ENCODE data around the gene TP53TG5.
A peak's percentile ranks its signal among the peaks of the same experiment; 100 is the strongest.
"Not testable (repeated sequence)": the region's sequence is repeated elsewhere in the genome, so short reads cannot be mapped to it uniquely, and the experiment has no call there.

The TP53TG5 gene

DNA sequence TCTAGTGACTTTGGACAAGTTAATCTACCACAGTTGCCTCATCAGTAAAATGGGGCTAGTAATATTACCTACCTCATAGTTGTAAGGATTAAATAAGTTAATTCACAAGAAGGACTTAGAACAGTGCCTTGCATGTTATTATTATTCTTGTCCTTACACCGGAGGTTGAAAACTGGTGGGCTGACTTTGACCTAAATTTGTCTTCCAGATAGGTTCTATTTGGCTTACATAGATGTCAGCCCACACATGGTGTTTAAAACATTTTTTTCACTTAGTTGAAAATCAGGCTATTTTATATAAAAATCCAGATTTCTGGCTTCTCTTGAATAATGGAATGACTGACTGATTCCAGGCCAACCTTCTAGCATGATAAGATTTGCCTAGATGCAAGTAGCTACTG lies 11.9 kb downstream of the TP53TG5 start:
- no peak for DNase-seq

DNA sequence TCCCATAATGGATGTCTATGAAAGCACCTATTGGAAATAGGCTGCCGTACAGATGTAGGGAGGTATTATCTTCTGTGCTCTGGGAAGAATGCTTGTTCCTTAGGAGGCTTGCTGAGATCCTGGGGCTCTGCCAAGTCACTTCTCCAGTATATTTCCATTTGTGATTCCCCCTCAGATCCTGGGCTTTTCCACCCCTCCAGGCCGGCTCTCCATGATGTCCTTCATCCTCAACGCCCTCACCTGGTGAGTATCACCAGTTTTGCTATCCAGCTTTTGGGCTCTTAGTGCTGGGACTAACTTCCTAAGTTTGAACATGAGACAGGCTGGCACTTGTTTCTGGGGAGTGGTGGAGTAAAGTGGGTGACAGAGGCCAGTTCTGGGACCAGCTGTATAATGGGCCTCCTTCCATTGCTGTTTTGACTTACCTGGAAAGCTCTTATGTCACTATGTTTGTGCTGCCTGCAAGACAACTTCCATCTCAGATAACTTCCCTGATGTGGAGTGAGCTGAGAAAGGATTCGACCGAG lies 12.6 kb downstream of the TP53TG5 start:
- no peak for DNase-seq

GRCh38 chr20:45363611-45364492 lies 14.3 kb downstream of the TP53TG5 start:
- DNase-seq, result no peak

DNA sequence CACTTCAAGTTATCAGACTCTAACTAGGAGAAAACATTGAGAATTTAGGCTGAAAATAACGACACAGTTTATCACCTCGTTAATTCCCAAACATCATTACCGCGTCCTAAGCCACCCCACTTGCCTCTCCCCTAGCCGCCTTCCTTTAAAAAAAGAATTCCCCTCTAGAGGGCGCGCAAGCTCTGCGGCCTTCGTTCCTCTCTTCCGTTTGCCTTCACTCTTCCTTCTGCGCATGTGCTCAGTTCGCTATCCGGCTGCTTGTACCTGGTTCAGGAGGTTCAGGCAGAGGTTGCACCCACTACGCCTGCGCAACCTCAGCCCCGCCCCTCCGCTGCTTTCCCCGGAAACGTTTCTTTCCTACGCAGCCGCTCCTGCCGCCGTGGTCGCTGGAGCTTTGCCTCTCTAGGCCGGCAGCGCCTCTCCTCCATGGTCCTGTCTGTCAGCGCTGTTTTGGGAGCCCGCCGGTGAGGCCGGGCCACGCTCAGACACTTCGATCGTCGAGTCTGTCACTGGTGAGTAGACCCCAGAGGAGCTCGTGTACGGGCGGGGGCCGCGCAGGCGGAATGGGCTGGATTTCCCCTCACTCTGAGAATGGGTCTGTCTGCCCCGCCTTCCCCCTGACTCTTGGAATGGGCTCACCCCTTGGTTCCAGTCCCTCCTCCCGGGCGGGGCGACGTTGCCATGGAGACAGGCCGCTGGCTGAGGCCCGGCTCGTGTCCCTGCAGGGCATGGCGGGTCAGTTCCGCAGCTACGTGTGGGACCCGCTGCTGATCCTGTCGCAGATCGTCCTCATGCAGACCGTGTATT lies 15.1 kb downstream of the TP53TG5 start, which contains the start of gene SYS1:
Gene SYS1, plus strand, starts transcription at position 353 of the 807 bp plus-strand sequence. Its CDS starts 376 bp downstream, at position 729.
- DNase-seq, result peak; percentile 97 to 99

DNA sequence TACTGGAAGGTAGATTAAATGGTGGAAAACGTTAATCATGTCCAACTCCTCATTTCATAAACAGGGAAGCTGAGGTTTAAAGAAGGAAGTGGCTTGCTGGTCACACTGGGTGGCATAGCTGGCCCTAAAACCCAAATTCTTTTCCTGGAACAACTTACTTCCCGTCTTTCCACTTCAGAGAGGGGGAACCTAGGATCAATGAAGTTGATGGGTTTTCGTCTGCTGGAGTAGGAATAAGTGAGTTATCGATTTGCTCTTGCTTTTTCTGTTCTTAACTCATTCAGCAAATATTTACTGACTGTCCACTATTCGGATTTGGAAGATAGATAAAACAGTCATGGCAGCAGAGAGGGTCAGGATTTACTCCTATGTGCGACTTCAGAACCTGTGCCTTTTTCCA lies 16.3 kb downstream of the TP53TG5 start:
- DNase-seq, result peak; percentile 55 to 66

DNA sequence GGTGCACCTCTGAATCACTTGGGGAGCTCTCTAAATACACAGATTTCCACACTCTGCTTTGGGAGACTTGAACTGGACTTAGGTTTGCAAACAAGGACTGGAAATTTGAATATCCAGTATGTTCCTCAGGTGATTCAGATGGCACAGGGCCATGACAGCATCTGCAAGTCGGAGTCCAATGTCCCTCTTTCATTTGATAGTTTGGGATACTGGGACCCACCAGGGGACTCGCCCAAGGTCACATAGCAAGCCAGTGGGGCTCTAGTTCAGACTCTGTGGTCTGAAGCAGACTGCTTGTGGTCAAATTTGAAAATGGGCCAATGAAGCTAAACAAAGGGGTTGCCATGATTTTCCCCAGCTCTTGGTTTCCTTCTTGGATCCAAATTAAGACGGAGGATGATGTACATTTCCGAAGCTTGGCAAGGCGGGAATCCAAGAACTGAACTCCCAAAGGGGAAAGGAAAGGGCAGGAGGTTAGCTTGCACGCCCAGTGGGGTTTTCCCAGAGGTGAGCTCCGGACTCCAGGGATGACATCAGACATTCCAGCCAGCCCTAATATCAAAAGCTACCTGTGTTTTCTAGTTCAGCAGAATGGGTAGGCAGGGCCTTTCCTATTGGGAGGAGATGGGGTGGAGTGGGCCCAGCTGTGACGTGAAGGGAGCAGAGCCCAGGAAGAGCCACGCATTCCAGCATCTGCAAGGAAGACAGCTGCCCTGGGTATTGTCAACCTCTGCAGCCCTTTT lies 18.5 kb downstream of the TP53TG5 start:
- no peak for DNase-seq

DNA sequence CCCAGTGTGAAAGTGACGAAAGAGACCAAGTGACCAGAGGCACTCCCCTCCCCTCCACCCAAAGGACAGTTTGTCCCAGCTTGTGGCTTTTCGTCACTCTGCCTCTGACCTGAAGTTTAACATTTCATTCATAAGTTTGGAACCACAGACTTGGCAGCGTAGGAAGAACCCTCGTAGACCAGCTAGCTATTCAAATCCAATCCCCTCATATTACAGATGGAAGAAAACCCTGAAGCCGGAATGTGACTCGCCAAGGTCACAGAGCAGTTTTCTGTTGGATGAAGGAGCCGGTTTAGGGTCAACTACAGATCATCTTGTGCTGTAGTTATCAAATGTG lies 19.1 kb downstream of the TP53TG5 start:
- DNase-seq, result peak; percentile 40 to 78

DNA sequence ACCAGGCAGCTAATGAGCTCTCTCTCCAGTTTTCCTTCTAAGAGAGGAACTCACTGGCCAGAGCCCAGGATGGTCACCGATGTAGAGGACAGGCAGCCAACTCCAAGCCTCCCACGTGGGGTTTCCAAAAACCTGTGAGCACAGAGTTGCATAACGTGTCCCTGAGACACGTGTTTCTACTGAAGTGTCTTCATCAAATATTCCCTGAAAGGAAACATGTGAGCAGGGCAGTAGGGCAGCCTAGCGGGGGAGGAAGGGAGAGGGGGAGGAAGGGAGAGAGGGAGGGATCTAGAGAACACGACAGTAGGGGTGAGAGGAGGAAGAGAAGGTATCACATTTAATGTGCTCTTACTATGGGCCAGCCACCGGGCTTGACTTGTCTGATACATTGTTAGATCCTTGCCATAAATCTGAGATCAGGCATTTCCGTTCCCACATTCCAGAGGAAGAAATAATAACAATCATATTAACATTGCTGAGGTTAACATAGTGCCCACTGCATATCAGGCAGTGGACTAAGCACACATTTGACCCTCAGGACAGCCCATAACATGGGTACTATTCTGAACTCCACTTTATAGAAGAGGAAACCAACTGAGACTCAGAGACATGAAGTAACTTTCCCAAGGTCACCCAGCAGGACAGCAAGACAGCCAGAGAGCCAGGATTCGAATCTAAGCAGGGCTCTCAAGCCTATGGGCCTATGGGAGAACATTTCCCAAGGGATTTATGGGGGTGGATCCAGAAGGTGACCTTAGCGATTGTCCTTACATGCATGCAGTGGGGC lies 19.6 kb downstream of the TP53TG5 start:
- peak; percentile 92 to 99 for DNase-seq

- DNase-seq, result peak; percentile 72 to 75
These were observed 22.7 kb downstream of the TP53TG5 start for GRCh38 chr20:45355209-45356084.

DNA sequence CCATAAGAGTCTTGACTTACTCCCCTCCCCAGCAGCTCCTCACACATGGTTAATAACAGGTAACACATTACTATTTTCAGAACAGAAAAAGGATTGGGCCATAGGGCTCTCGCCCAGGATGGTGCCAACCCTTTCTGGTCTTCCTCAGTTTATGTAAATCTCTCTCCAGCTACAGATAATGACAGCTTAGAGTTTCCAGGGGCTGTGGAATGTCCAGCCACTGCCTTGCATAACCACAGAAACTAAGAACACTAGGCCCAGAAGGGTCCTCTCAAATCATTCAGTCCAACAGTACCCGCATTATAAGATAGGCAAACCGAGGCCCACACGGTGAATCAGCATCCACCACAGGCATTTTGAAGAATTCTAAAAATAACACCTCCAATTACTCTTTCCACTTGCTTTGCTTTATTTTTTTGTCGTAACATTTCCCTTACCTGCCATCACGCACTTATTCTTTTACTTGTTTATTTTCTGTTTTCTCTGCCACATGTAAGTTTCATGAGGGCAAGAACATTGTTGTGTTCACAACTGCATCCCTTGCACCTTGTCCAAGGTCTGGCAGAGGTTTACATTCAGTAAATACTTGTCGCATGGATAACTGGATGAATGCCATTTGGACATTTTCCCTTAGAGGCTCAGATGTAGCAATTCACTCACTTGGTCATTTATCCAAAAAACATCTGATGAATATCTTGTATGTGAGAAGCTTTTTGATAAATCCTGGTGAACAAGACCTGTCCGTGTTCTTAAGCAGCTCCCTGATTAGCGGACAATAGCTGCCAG lies 23.5 kb downstream of the TP53TG5 start:
- DNase-seq, result peak in 1 of 2 donors; percentile 27

- DNase-seq, result no peak
These were observed 24.4 kb downstream of the TP53TG5 start for GRCh38 chr20:45353746-45354145.

DNA sequence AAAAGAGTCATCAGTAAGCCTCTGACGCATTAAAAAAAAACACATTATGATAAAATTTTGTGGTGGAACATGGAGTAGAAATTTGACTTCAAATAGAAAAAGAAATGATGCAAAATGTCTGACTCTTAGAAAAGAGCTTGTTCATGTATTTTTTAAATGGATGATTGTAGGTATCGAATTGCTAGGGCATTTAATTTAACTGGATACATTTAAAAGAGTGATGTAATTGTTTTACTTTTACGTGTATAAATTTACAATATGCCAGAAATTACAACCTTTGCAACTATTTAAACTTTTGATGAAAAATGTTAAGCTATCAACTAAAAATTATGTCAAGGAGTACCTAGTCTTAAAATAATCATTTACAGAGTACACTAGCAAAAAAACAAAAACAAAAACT lies 25.4 kb downstream of the TP53TG5 start:
- DNase-seq, result no peak

- DNase-seq, result not testable (repeated sequence)
These were observed 27.3 kb downstream of the TP53TG5 start for GRCh38 chr20:45350795-45351194.

DNA sequence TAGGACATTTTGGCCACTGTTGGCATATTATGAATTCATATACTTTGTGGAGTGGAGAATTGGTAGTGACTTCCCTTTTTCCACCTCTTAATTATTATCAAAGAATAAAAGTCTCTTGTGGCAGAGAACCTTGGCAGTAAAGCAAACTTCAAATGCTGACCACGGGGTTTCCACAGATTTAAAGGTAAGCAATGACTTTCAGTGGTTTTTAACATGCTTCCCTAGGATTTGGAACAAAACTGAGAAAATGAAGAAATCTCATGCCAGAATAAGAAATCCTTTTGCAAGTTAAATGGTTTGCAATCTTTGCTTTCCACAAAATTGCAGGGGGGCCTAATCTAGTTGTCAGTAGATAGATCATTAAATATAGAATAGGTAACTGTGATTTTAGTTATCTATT lies 27.9 kb downstream of the TP53TG5 start:
- no peak for DNase-seq

DNA sequence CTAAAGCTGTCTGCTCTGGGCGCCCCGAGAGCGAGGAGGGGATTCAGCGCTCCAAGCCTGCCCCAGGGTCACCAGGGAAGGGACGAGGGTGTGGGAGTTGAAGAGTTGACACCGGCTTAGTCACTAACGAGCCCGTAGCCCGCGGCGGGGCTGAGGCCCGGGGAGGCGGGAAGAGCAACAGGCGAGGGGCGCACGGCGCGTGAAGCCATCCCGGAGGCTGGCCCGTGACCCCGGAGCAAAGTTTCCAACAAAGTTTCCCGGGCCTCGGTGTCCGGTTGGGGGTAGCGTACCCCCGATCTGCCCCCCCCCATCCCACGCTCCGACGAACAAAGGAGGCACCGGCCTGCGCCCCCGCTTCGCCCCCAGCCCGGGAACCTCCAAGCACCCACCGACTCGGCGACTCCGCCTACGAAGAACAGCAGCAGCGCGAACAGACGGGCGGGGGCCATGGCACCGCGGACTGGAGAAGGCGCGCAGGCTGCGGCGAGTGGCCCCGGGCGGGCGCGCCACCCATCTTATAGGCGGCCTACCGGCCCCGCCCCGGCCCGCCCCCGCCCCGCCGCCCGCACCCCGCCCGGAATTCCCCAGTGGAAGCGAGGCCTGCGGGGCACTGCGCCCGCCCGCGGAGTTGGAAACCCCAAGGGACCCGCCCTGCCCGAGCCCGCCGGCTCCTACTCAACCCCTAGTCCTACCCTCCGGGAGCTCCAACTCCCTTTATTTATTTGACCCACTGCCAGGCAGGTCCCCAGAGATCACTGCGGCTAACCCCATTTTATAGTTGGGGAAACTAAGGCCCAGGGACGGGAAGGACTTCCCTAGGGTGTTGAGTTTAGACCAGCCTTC lies 30.0 kb downstream of the TP53TG5 start, which contains the start of gene SDC4:
Gene SDC4, minus strand, starts transcription at position 489 of the 843 bp plus-strand sequence. Its CDS starts 40 bp downstream, at position 449.
- DNase-seq, result peak; percentile 86 to 91

GRCh38 chr20:45347297-45347935 lies 30.7 kb downstream of the TP53TG5 start:
- no peak for DNase-seq

- no peak for DNase-seq
These were observed 31.3 kb downstream of the TP53TG5 start for GRCh38 chr20:45346851-45347250.

GRCh38 chr20:45346291-45346718 lies 31.8 kb downstream of the TP53TG5 start:
- DNase-seq, result no peak

Measured in inflammatory macrophage treated with lipopolysaccharide for 1 hour (primary cell).